Thoracic aorta (tissue), 2 donors: ENCODE data around the gene TPMT. TPM values are rescaled to one million over a fixed set of nuclear protein-coding genes. Genes with fewer than 3 reads are reported as not detected.

Source experiments
- ATAC-seq: fragments of 150-250 bp; one replicate; pipeline ENCODE4 v1.8.0; 2017; ENCODE audit warnings: low read depth; ENCODE audit not compliant: insufficient number of reproducible peaks, low FRiP score
- DNase-seq: peaks from one replicate; pipeline ENCODE4 v3.0.0-alpha.2; 2020; ENCODE audit warnings: low spot score
- H3K27ac ChIP-seq, 2 donors: fragments of 200-600 bp; sonication (generic); 1 replicate in 1 of 2; 2 replicates in 1 of 2; pipeline ENCODE4 v1.5.1; 2016; ENCODE audit warnings: mild to moderate bottlenecking in 2 of 2, moderate library complexity in 2 of 2
- H3K27me3 ChIP-seq: fragments of 200-600 bp; sonication (generic); replicated peaks from 2 replicates; pipeline ENCODE4 v1.6.0; 2016; ENCODE audit warnings: mild to moderate bottlenecking; ENCODE audit not compliant: insufficient read depth
- H3K36me3 ChIP-seq: fragments of 200-600 bp; sonication (generic); one replicate; pipeline ENCODE4 v1.5.1; 2016
- H3K4me1 ChIP-seq, 2 donors: fragments of 200-600 bp; sonication (generic); 1 replicate in 1 of 2; 2 replicates in 1 of 2; pipeline versions ENCODE4 v1.5.1 to v1.6.0; 2016; ENCODE audit warnings: low read depth in 2 of 2, mild to moderate bottlenecking in 1 of 2; ENCODE audit not compliant: control insufficient read depth in 1 of 2
- H3K4me3 ChIP-seq: fragments of 200-600 bp; sonication (generic); 2 replicates; pipeline ENCODE4 v1.5.1; 2016; ENCODE audit warnings: mild to moderate bottlenecking
- H3K9me3 ChIP-seq: fragments of 200-600 bp; sonication (generic); 2 replicates; pipeline ENCODE4 v1.5.1; 2016
- total RNA-seq, 2 donors: library from RNA; depleted of rRNA; stranded (reverse); fragments of >200 nt; gene quantifications; one replicate each; pipeline versions ENCODE4 v1.1.0 to v1.2.3, GENCODE V29; 2016
- TF ChIP-seq, protein P1 (sequence below): fragments of 200-600 bp; sonication (generic); IDR thresholded peaks from one replicate; pipeline ENCODE4 v1.5.1; 2019; ENCODE audit warnings: antibody characterized with exemption

TPMT gene
- total RNA-seq, 2 donors from 2014 or later: 5.0 to 5.5 TPM

DNA sequence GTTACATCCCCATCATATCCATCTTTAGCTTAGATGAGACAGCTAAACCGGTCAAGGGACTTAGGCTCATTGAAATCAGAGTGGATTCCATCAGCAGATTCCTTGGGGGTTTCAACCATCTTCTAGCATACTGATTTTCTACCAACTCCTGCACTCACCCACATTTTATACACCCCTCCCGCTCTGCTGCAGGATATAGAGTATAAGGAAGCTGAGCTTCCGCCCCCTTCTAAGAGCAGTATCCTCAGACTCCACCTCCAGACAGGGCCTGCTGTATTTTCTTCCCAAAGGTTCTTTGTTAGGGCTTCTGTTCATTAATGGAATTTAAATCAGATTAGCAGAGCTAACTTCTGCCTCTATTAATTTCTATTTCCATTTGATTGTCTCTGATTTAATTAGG lies 22.5 kb downstream of the TPMT start:
- Histone ChIP-seq H3K9me3 (no peaks in the 10 kb centered on the region), H3K4me1 (no peaks in the 10 kb centered on the region), H3K27ac (no peak overlapping the region), H3K36me3 (peaks cover 7% of the 10 kb centered on the region), H3K27me3 (no peaks in the 10 kb centered on the region), H3K4me3 (no peak overlapping the region)
- no peak for ATAC-seq
- TF ChIP-seq, protein P1, sequence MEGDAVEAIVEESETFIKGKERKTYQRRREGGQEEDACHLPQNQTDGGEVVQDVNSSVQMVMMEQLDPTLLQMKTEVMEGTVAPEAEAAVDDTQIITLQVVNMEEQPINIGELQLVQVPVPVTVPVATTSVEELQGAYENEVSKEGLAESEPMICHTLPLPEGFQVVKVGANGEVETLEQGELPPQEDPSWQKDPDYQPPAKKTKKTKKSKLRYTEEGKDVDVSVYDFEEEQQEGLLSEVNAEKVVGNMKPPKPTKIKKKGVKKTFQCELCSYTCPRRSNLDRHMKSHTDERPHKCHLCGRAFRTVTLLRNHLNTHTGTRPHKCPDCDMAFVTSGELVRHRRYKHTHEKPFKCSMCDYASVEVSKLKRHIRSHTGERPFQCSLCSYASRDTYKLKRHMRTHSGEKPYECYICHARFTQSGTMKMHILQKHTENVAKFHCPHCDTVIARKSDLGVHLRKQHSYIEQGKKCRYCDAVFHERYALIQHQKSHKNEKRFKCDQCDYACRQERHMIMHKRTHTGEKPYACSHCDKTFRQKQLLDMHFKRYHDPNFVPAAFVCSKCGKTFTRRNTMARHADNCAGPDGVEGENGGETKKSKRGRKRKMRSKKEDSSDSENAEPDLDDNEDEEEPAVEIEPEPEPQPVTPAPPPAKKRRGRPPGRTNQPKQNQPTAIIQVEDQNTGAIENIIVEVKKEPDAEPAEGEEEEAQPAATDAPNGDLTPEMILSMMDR: no peak
- DNase-seq: no peak

DNA sequence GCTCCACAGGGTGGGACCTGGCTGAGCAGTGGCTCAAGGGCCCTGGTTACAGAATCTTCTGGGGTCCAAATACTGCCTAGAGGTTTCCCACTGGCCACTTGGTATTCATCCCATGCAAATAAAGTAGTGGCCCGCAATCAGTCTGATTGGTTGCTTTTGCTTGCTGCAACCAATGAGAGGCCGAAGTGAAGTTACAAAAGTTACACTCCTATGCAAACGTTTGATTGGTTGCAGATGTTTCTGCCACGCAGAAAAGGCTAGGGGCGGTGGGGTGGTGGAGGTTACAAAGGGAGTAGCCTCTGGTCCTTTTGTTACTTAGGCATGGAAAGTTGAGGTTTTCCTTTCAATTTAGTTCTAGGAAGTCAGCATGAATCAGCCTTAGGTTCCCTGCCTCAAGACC lies 28.8 kb downstream of the TPMT start:
- H3K4me1 ChIP-seq: peaks cover 2 to 15% of the 10 kb centered on the region in 2 donors
- H3K27ac ChIP-seq: no peak overlapping the region
- DNase-seq (no peak), ATAC-seq (no peak)
- no peak overlapping the region for H3K4me3 ChIP-seq
- H3K27me3 ChIP-seq: no peaks in the 10 kb centered on the region
- H3K36me3 ChIP-seq: peaks cover 7% of the 10 kb centered on the region
- TF ChIP-seq, protein P1: no peak
- H3K9me3 ChIP-seq: no peaks in the 10 kb centered on the region

DNA sequence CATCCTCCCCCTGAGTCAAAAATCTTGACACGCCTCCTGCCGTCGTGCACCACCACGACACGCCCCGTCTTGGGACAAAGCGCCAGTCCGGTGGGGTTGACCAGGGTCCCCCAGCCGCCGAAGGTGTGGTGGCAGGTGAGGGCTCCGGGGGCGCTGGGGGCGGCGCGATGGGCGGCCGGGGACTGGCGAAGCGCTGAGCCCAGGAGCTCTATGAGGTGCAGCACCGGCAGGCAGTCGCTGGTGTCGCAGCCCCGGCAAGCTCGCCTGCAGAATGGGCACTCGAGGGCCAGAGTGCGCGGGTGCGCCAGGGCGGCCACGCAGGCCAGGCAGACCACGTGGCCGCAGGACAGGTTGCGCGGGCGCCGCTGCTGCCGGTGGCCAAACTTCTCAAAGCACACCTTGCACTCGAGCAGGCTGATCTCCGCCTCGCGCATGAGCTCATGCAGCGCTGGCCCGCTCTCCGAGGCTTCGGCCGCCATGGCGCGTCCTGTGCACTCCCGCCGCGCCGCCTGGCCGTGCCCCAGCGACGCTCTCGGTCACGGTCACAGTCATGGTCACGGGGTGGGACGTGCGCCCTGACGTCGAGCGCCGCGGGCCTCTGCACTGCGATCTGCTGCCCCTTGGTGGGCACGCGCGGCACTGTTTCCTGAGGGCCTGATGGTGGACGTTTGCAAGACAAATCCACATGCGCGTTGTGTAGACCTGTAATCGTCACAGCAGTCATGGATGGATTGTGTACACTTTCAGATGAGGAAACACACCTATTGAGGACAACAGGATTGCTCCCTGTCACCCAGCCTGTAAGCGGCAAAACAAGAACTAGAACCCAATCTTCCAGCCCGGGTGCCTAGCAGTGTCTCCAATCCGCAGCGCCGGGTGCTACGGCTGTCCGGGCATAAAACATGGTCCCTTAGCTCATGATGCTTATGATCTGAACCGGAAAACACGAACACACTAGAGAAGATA lies 32.5 kb downstream of the TPMT start, which contains the start of gene NHLRC1:
NHLRC1 (minus strand) TSS at position 550 of the 966 bp plus-strand sequence; CDS start at position 479, 71 bp downstream.
- Histone ChIP-seq H3K27me3 (no peaks in the 10 kb centered on the region), H3K4me1 (peaks cover 2 to 15% of the 10 kb centered on the region in 2 donors), H3K36me3 (no peaks in the 10 kb centered on the region), H3K4me3 (peak within 1 kb of the TSS; percentile 74), H3K9me3 (no peaks in the 10 kb centered on the region), H3K27ac (peak within 1 kb of the TSS; percentile 4 to 22)
- ATAC-seq (peak; percentile 86), DNase-seq (peak; percentile 82)
- TF ChIP-seq, protein P1: peak; percentile 95

DNA sequence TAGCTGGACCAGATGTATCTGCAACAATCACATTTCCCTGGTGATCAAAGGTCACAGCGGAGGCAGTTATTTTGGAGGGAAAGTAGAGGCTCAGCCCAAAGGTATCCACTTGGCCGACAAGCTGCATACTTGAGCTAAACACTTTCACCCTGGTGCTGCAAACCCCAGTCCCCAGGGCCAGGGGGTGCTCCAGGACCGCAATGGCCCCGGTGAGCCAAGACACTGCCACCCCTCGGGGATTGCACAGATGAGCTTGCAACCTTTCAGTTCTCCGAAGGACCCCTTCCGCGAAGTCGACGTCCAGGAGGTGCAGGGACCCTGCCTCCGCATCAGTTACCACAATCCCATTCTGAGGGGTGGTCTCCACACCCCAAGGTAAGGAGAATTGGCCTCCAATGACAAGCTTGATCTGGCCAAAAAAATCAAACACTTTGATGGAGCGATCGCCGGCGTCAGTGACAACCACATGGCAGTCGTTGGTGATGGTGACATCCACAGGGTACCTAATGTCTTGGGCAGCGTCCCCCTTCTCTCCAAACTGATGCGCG lies 33.2 kb downstream of the TPMT start:
- Histone ChIP-seq H3K9me3 (no peaks in the 10 kb centered on the region), H3K36me3 (no peaks in the 10 kb centered on the region), H3K4me1 (peaks cover 2 to 15% of the 10 kb centered on the region in 2 donors), H3K27ac (peak overlapping the region in 1 of 2 donors; percentile 4), H3K27me3 (no peaks in the 10 kb centered on the region), H3K4me3 (peak overlapping the region; percentile 74)
- TF ChIP-seq, protein P1: no peak
- DNase-seq (no peak), ATAC-seq (no peak)

DNA sequence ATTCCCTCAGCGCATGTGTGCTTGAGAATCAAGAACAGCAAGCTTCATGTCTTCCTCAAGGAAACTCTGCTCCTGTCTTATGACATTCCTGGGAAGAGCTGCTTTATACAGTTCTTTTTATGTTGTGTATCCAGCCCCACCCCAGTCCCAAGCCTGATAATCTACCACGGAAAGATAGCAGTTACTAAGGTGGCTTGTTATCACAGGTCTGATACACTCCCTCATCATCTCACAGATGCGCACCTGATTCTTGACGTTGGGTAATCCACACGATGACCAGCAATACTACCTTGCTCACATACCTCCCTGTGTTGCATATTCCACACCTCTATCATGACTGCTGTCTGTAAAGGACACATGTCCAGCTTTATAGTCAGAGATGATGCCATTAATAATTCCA lies 35.6 kb downstream of the TPMT start:
- ATAC-seq (no peak), DNase-seq (no peak)
- Histone ChIP-seq H3K4me1 (peaks cover 2 to 15% of the 10 kb centered on the region in 2 donors), H3K9me3 (no peaks in the 10 kb centered on the region), H3K27ac (no peak overlapping the region), H3K4me3 (no peak overlapping the region), H3K27me3 (no peaks in the 10 kb centered on the region), H3K36me3 (no peaks in the 10 kb centered on the region)
- TF ChIP-seq, protein P1: no peak
